Upper lobe of right lung (tissue), 1 donor: ENCODE measurements around the gene YBX3. TPM values are rescaled to one million over a fixed set of nuclear protein-coding genes. Genes with fewer than 3 reads are reported as not detected.

Experiments used
- ATAC-seq: fragments of 200-7000 bp; cut with Tn5 transposase; one replicate; pipeline ENCODE4 v1.9.1; 2020; ENCODE audit warnings: mild to moderate bottlenecking, moderate library complexity
- DNase-seq: peaks from one replicate; pipeline ENCODE4 v3.0.0-alpha.2; 2020
- H3K27ac ChIP-seq: fragments of 200-600 bp; one replicate; pipeline ENCODE4 v1.8.0; 2022
- H3K27me3 ChIP-seq: fragments of 200-600 bp; one replicate; pipeline ENCODE4 v1.8.0; 2022; ENCODE audit warnings: mild to moderate bottlenecking
- H3K36me3 ChIP-seq: fragments of 200-600 bp; one replicate; pipeline ENCODE4 v1.8.0; 2022
- H3K4me1 ChIP-seq: fragments of 200-600 bp; one replicate; pipeline ENCODE4 v1.8.0; 2022
- H3K4me3 ChIP-seq: fragments of 200-600 bp; one replicate; pipeline ENCODE4 v1.8.0; 2022; ENCODE audit warnings: mild to moderate bottlenecking
- H3K9me3 ChIP-seq: fragments of 200-600 bp; one replicate; pipeline ENCODE4 v1.8.0; 2022
- intact Hi-C: fragments of 100-400 bp; cut with DNase I; formaldehyde crosslinking; loops from one replicate; pipeline ENCODE4 v1.11.0; 2022
- long read RNA-seq: library from polyadenylated mRNA; unstranded; transcript quantifications from one replicate; pipeline ENCODE4 v2.0.0, GENCODE V29; 2021
- total RNA-seq: library from RNA; stranded (reverse); fragmentation: NEBNext Ultra II Directional; extraction: Animal tissue kit (Norgen Biotek cat#: 25700); gene quantifications from one replicate; pipeline ENCODE4 v1.2.1, GENCODE V29; 2021
- TF ChIP-seq, protein P1 (sequence below): fragments of 200-600 bp; IDR thresholded peaks from one replicate; pipeline ENCODE4 v1.8.0; 2022; ENCODE audit warnings: antibody characterized with exemption
- donor health status: DM: no; HTN: yes; CAD: no; lungs with severe emphysema.

Gene YBX3
- 292 TPM for total RNA-seq
- long read RNA-seq, transcript YBX3-202 (9 exons, 1,708 nt): minor isoform, 259 of 764 reads
- long read RNA-seq, transcript YBX3-201 (10 exons, 1,796 nt): major isoform, 381 of 764 reads
- long read RNA-seq, partial matches to known transcripts: 18 of 764 reads
- long read RNA-seq, other reads (novel, unspliced or antisense): 104 of 764 reads

DNA sequence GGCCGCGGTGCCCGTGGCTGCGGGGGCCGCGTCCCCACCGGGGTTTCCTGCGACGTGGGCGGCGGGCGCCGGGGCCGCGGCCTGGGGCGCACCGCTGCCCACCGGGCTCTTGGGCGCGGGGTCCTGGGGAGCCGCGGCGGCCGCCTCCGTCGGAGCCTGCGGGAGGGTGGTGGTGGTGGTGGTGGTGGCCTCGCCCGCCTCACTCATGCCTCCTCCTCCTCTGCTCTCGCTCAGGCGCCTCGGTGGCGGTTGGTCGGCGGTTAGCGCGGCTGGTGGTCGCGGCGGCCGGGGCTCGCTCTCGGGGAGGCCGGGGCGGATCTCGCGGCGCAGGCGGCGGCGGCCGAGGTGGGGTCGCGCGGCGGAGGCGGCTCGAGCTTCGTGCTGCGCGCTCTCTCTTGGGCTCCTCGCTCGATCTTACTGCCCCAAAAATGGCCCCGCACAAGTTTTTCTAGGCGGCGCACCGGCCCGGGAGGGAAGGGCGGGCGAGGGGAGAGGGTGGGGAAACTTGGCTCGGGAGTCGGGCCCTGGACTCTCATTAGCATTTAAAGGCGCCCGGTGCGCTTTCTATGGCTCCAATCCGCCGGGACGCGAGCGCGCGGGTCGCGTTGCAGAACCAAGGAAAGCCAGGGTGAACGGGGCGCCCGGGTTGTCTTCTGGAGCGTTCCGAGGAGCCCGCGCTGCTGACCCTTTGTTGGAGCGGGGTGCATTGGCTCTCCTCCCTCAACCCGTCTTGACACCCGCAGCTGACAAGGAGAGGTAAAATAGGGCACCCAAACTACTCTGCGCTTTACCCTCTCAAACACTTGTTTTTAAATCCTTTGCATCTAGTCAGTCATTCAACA, at the start of gene YBX3:
Gene YBX3 (minus strand): TSS at position 419 of the 842 bp plus-strand sequence. CDS start 212 bp downstream, at position 207.
- Histone ChIP-seq H3K4me3 (peak within 1 kb of the TSS; percentile 94), H3K27ac (peak within 1 kb of the TSS; percentile 98), H3K27me3 (no peaks in the 10 kb centered on the region), H3K36me3 (no peaks in the 10 kb centered on the region), H3K9me3 (no peaks in the 10 kb centered on the region), H3K4me1 (peaks cover 37% of the 10 kb centered on the region)
- peak; percentile 94 for DNase-seq
- intact Hi-C loops: no loop called here
- TF ChIP-seq, protein P1, sequence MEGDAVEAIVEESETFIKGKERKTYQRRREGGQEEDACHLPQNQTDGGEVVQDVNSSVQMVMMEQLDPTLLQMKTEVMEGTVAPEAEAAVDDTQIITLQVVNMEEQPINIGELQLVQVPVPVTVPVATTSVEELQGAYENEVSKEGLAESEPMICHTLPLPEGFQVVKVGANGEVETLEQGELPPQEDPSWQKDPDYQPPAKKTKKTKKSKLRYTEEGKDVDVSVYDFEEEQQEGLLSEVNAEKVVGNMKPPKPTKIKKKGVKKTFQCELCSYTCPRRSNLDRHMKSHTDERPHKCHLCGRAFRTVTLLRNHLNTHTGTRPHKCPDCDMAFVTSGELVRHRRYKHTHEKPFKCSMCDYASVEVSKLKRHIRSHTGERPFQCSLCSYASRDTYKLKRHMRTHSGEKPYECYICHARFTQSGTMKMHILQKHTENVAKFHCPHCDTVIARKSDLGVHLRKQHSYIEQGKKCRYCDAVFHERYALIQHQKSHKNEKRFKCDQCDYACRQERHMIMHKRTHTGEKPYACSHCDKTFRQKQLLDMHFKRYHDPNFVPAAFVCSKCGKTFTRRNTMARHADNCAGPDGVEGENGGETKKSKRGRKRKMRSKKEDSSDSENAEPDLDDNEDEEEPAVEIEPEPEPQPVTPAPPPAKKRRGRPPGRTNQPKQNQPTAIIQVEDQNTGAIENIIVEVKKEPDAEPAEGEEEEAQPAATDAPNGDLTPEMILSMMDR: no peak
- ATAC-seq: peak; percentile 87

DNA sequence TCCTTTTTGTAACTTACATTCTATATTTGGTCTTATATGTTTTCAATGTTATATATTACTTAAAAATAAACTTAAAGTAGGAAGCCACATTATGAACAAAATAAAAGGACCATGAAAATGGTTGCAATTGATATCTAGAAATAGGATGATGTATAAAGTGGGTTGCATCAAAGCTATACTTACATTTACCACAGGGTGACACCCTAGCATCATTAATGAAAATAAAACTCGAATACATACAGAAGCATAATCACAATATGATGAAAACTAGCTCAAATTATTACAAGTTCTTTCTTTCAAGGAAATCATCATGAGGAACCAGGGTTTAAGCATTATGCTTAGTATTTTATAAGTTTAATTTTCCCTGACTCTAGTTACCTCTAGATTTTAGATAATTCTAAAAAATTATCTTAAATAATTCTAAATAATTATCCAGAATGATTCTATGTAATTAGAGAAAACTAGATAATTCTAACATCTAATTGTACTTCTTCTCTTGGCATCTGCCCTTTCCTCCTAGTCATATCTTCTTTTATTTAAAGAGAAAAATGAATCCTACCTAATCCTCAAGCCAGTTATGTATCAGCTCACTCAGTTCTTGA, 48.1 kb upstream of the YBX3 start:
- intact Hi-C loops: no loop called here
- Histone ChIP-seq H3K36me3 (no peaks in the 10 kb centered on the region), H3K27me3 (peaks cover 19% of the 10 kb centered on the region), H3K27ac (no peak overlapping the region), H3K9me3 (no peaks in the 10 kb centered on the region), H3K4me3 (no peak overlapping the region), H3K4me1 (no peaks in the 10 kb centered on the region)
- ATAC-seq: peak; percentile 48
- DNase-seq: no peak
- TF ChIP-seq, protein P1: peak; percentile 65

DNA sequence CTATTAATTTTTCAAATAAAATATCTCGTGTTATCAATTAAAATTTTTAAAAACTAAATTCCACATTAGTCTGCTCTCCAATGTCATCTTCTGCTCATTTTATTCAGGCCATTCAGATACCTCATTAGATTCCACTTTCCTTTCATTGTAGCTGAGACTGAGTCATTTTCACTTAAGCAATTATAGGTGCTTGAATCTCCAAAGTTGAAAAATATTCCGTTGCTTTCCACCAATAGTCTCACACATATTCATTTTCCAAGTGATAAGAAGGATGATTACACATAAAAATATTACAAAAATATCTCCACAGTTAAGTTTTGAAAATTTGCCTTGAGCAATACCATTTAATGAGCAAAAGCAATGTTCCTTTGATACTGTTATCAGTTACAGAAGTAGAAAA, 36.5 kb upstream of the YBX3 start:
- no peak overlapping the region for H3K4me3 ChIP-seq
- no peak overlapping the region for H3K27ac ChIP-seq
- H3K36me3 ChIP-seq: no peaks in the 10 kb centered on the region
- TF ChIP-seq, protein P1: no peak
- ATAC-seq (no peak), DNase-seq (no peak)
- H3K4me1 ChIP-seq: no peaks in the 10 kb centered on the region
- no peaks in the 10 kb centered on the region for H3K27me3 ChIP-seq
- intact Hi-C loops: loop anchor here (10.0 kb wide), 1 partner anchor 725 kb away; no protein-coding TSS in a partner anchor
- no peaks in the 10 kb centered on the region for H3K9me3 ChIP-seq

DNA sequence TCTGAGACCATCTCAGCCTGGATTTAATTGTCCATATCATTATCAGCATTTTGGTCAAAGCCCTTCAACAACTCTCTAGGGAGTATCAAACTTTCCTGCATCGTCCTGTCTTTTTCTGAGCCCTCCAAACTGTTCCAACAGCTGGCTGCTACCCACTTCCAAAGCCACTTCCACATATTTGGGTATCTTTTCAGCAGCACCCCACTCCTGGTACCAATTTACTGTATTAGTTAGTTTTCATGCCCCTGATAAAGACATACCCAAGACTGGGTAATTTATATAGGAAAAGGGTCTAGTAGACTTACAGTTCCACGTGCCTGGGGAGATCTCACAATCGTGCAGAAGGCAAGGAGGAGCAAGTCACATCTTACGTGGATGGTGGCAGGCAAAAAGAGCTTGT, 33.1 kb upstream of the YBX3 start:
- intact Hi-C loops: no loop called here
- Histone ChIP-seq H3K36me3 (no peaks in the 10 kb centered on the region), H3K4me1 (no peaks in the 10 kb centered on the region), H3K27me3 (no peaks in the 10 kb centered on the region), H3K9me3 (no peaks in the 10 kb centered on the region), H3K4me3 (no peak overlapping the region), H3K27ac (no peak overlapping the region)
- ATAC-seq (no peak), DNase-seq (no peak)
- TF ChIP-seq, protein P1: no peak

DNA sequence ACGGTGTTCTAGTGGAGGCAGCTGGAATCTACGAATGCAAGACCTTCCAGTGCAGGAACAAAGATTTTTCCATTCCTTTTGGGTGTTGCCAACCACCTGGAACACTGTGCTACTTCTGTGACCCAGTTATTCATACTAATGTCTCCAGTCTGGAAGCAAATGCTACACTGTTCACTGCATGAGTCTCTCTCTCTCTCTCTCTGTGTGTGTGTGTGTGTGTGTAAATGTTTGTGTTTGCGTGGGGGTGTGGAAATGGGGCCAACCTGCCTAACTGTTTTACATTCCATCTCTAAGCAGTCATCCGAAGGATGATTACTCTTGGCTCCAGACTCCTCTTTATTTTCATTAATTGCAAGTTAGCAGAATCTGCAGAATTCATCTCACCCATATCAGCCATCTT, 29.9 kb upstream of the YBX3 start:
- no peak overlapping the region for H3K4me3 ChIP-seq
- no peak overlapping the region for H3K27ac ChIP-seq
- ATAC-seq: peak; percentile 71
- no peak for DNase-seq
- TF ChIP-seq, protein P1: no peak
- H3K9me3 ChIP-seq: no peaks in the 10 kb centered on the region
- H3K4me1 ChIP-seq: peaks cover 4% of the 10 kb centered on the region
- H3K27me3 ChIP-seq: no peaks in the 10 kb centered on the region
- intact Hi-C loops: no loop called here
- no peaks in the 10 kb centered on the region for H3K36me3 ChIP-seq
